ENCODE results near the gene CDK2. TPM values are rescaled to one million over a fixed set of nuclear protein-coding genes. Genes with fewer than 3 reads are reported as not detected.
"Not testable (repeated sequence)": the region's sequence is repeated elsewhere in the genome, so short reads cannot be mapped to it uniquely, and the experiment has no call there.

CDK2 gene
- total and polyA plus RNA-seq, 5 donors, result 8.1 to 17.2 (median 12.7) TPM

DNA sequence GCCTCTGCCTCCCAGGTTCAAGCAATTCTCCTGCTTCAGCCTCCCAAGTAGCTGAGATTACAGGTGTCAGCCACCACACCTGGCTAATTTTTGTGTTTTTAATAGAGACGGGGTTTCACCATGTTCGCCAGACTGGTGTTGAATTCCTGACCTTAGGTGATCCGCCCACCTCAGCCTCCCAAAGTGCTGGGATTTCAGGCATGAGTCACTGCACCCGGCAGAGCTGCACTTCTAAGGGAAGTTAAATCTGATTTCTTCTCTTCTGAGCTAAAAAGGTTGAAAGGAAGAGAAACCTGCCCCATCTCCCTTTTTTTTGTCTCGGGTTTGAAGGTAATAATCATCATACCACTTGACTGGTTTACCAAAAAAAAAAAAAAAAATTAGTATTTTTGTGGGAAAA lies 15.3 kb downstream of the CDK2 start:
- H3K4me3 ChIP-seq (ENCODE audit: low read length); DNase-seq; H3K27ac ChIP-seq (ENCODE audit: low read length); H3K9me3 ChIP-seq (ENCODE audit: control insufficient read depth, low read length); H3K4me1 ChIP-seq (ENCODE audit: control insufficient read depth, insufficient read depth, low read length); ATAC-seq; intact Hi-C loops (cut with DNase I); H3K27me3 ChIP-seq (ENCODE audit: control insufficient read depth, insufficient read depth): not testable (repeated sequence)
- WGBS, result 79% methylated on average over 5 of the region's 5 CpGs

DNA sequence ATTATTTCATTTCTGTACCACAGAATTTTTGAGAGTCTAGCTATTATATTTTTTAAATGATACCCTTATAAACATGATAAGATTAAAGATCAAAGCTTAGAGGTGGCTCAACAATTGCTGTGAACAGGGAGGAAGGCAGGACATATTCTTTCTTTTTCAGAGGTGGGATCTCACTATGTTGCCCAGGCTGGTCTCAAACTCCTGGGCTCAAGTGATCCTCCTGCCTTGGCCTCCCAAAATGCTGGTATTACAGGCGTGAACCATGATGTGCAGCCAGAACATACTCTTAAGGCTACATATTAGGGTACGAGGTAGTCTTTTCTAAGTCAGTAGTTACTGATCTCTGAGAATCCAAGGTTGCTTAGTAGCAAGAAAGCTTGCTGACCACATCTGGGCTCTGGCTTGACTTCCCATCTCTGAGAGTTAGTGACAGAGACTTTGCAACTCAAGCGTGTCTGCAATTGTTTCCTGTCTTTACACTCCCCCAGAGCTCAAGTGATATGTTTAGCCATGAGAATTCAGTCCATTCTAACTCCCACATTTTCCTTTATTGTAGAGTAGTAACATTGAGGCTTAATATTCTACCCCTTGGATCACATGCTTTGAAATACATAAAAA lies 15.8 kb downstream of the CDK2 start:
- 54% methylated on average over 3 of the region's 3 CpGs for WGBS
- intact Hi-C loops (cut with DNase I), result no loop called here
- H3K4me3 ChIP-seq (ENCODE audit: low read length), result no peak overlapping the region
- H3K27me3 ChIP-seq (ENCODE audit: control insufficient read depth, insufficient read depth), result no peaks in the 10 kb centered on the region
- no peaks in the 10 kb centered on the region for H3K9me3 ChIP-seq (ENCODE audit: control insufficient read depth, low read length)
- ATAC-seq (no peak), DNase-seq (no peak)
- H3K4me1 ChIP-seq (ENCODE audit: control insufficient read depth, insufficient read depth, low read length), result peaks cover 2% of the 10 kb centered on the region
- H3K27ac ChIP-seq (ENCODE audit: low read length), result no peak overlapping the region

DNA sequence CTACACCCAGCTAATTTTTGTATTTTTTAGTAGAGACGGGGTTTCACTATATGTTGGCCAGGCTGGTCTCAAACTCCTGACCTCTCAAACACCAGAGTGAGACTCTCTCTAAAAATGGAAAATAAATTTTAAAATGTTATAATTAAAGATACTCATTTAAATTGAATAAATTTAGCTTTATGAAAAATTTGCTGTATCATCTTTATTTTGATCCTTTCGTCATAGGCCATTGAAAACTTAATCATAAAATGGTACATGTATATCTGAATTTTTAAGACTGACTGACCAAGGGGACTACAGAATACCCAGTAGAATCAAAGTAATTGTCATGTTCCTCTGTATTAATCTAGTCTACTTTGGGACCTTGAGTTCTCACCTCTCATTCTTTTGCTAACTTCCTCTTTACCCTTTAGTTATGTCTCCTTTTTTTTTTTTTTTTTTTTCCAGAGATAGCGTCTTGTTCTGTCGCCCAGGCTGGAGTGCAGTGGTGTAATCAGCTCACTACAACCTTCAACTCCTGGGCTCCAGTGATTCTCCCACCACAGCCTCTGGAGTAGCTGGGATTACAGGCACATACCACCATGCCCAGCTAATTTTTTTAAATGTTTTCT lies 16.7 kb downstream of the CDK2 start:
- Histone ChIP-seq H3K4me1 (ENCODE audit: control insufficient read depth, insufficient read depth, low read length) (peaks cover 2% of the 10 kb centered on the region), H3K27me3 (ENCODE audit: control insufficient read depth, insufficient read depth) (no peaks in the 10 kb centered on the region), H3K9me3 (ENCODE audit: control insufficient read depth, low read length) (no peaks in the 10 kb centered on the region), H3K4me3 (ENCODE audit: low read length) (no peak overlapping the region), H3K27ac (ENCODE audit: low read length) (no peak overlapping the region)
- 66% methylated on average over 4 of the region's 4 CpGs for WGBS
- intact Hi-C loops (cut with DNase I), result no loop called here
- no peak for DNase-seq
- ATAC-seq, result peak; percentile 23 to 31

DNA sequence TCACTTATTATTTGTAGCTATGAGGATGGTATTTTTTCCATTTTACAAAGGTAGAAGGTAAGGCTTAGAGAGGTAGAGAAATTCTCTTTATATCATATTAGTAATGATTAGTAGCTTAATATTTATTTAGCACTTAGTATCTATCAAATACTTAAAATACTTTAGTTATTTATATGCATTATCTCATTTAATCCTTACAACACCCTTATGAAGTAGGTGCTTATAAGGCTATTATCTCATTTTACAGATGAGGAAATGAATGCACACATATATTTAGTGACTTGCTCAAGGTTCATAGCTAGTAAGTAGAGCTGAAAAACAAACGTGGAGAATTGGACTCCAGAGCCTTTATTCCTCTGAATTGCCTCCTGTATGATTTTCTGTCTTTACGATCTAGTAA lies 18.2 kb downstream of the CDK2 start:
- WGBS, result 67% methylated on average over 2 of the region's 2 CpGs
- DNase-seq (no peak), ATAC-seq (no peak)
- Histone ChIP-seq H3K4me3 (ENCODE audit: low read length) (no peak overlapping the region), H3K4me1 (ENCODE audit: control insufficient read depth, insufficient read depth, low read length) (peaks cover 2% of the 10 kb centered on the region), H3K27me3 (ENCODE audit: control insufficient read depth, insufficient read depth) (no peaks in the 10 kb centered on the region), H3K27ac (ENCODE audit: low read length) (no peak overlapping the region), H3K9me3 (ENCODE audit: control insufficient read depth, low read length) (no peaks in the 10 kb centered on the region)
- intact Hi-C loops (cut with DNase I), result no loop called here

DNA sequence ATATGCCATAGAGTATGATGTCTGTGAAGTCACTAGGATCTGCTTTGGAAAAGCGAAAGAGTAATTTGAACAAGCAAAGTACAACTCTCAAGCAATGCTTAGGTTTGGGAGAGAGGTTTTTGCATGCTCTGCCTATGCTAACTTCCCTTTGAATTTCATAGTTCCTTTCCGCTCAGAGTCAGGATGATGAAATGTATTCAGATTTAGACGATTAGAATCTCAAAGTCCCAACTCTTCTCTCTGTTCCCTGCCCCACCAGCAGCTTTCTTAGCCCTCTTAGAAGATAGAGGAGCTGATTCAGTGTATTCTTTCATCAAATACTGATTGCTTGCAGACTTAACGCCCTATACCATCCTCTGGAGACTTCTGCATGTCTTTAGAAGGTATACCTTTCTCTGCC lies 18.7 kb downstream of the CDK2 start:
- WGBS, result 90% methylated on average over 4 of the region's 4 CpGs
- Histone ChIP-seq H3K4me1 (ENCODE audit: control insufficient read depth, insufficient read depth, low read length) (peaks cover 2% of the 10 kb centered on the region), H3K9me3 (ENCODE audit: control insufficient read depth, low read length) (no peaks in the 10 kb centered on the region), H3K4me3 (ENCODE audit: low read length) (no peak overlapping the region), H3K27me3 (ENCODE audit: control insufficient read depth, insufficient read depth) (no peaks in the 10 kb centered on the region), H3K27ac (ENCODE audit: low read length) (no peak overlapping the region)
- ATAC-seq (no peak), DNase-seq (no peak)
- intact Hi-C loops (cut with DNase I), result no loop called here

DNA sequence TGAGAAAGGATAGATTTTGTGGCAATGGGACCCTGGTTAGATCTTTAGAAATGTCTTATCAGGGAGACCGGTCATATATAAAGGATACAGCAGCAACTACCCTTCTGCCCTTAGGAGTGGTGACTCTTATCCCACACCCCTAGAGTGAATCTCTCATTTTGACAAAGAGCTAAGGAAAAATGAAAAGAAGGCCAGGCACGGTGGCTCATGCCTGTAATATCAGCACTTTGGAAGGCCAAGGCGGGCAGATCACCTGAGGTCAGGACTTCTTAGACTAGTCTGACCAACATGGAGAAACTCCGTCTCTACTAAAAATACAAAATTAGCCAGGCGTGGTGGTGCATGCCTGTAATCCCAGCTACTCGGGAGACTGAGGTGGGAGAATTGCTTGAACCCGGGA lies 19.3 kb downstream of the CDK2 start:
- intact Hi-C loops (cut with DNase I); H3K9me3 ChIP-seq (ENCODE audit: control insufficient read depth, low read length); H3K4me1 ChIP-seq (ENCODE audit: control insufficient read depth, insufficient read depth, low read length); ATAC-seq; DNase-seq; H3K27me3 ChIP-seq (ENCODE audit: control insufficient read depth, insufficient read depth); H3K4me3 ChIP-seq (ENCODE audit: low read length); H3K27ac ChIP-seq (ENCODE audit: low read length): not testable (repeated sequence)
- 90% methylated on average over 7 of the region's 7 CpGs for WGBS

GRCh38 chr12:55991110-55991509 lies 24.5 kb downstream of the CDK2 start:
- intact Hi-C loops (cut with DNase I), result loop anchor here in 1 of 4 donors (10.0 kb wide), 1 partner anchor 54 kb away; the partner anchor contains the start of gene RPS26
- WGBS, result 84% methylated on average over 3 of the region's 3 CpGs
- H3K4me1 ChIP-seq (ENCODE audit: control insufficient read depth, insufficient read depth, low read length), result no peaks in the 10 kb centered on the region
- H3K27me3 ChIP-seq (ENCODE audit: control insufficient read depth, insufficient read depth), result no peaks in the 10 kb centered on the region
- H3K9me3 ChIP-seq (ENCODE audit: control insufficient read depth, low read length), result no peaks in the 10 kb centered on the region
- ATAC-seq (no peak), DNase-seq (no peak)
- H3K4me3 ChIP-seq (ENCODE audit: low read length), result no peak overlapping the region
- no peak overlapping the region for H3K27ac ChIP-seq (ENCODE audit: low read length)

GRCh38 chr12:55993230-55993853 lies 26.7 kb downstream of the CDK2 start:
- DNase-seq (no peak), ATAC-seq (no peak)
- Histone ChIP-seq H3K27ac (ENCODE audit: low read length) (no peak overlapping the region), H3K9me3 (ENCODE audit: control insufficient read depth, low read length) (no peaks in the 10 kb centered on the region), H3K4me3 (ENCODE audit: low read length) (no peak overlapping the region), H3K4me1 (ENCODE audit: control insufficient read depth, insufficient read depth, low read length) (no peaks in the 10 kb centered on the region), H3K27me3 (ENCODE audit: control insufficient read depth, insufficient read depth) (no peaks in the 10 kb centered on the region)
- WGBS, result 76% methylated on average over 4 of the region's 4 CpGs
- intact Hi-C loops (cut with DNase I), result loop anchor here in 1 of 4 donors (10.0 kb wide), 1 partner anchor 51 kb away; the partner anchor contains the start of gene RPS26

DNA sequence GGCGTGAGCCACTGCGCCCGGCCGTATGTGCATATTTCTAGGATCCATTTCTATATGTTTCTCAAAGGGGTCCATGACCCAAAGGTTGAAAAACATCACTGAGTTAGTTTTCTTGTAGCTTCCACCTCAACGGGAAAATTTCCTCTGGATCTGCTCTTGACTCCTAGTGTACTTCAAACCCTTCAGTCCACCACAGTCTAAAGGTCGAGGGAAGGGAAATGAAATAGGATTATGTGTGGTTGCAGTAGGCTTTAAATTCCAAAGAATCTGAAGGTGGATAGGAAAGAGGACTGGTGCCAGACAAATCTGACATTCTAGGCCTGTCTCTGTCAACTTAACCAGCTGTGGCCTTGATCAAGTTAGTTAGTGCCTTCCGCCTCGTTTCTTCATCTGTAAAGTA lies 28.7 kb downstream of the CDK2 start:
- 78% methylated on average over 8 of the region's 8 CpGs for WGBS
- intact Hi-C loops (cut with DNase I), result loop anchor here in 3 of 4 donors (5.0 to 10.0 kb wide), 2 partner anchors 47 to 49 kb away; partner anchors contain the start of gene RPS26 (in 3 of the 3)
- Histone ChIP-seq H3K27ac (ENCODE audit: low read length) (no peak overlapping the region), H3K4me1 (ENCODE audit: control insufficient read depth, insufficient read depth, low read length) (no peaks in the 10 kb centered on the region), H3K4me3 (ENCODE audit: low read length) (no peak overlapping the region), H3K9me3 (ENCODE audit: control insufficient read depth, low read length) (no peaks in the 10 kb centered on the region), H3K27me3 (ENCODE audit: control insufficient read depth, insufficient read depth) (no peaks in the 10 kb centered on the region)
- no peak for ATAC-seq
- no peak for DNase-seq

DNA sequence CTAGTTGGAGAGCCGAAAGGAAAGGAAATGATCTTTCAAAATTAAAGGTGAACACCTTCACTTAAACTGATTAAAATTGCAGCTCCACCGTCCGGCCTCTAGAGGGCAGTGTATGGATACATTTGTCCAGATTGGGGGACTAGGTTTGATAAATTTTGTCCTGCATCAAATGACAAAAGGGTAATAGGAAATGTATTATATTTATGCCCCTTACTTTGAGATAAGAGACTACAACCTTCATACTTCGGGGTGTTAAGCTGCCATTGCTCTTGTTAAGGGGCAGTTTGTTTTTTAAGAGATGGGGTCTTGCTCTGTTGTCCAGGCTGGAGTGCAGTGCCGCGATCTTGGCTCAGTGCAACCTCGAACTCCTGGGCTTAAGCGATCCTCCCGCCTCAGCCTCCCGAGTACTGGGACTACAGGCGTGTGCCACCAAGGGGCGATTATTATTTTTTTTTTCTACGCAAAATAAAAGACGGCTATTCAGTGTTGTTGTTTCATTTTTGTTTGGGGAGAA lies 29.6 kb downstream of the CDK2 start:
- no peaks in the 10 kb centered on the region for H3K4me1 ChIP-seq (ENCODE audit: control insufficient read depth, insufficient read depth, low read length)
- WGBS, result 24% methylated on average over 14 of the region's 14 CpGs
- H3K4me3 ChIP-seq (ENCODE audit: low read length), result peak overlapping the region; percentile 41
- H3K27ac ChIP-seq (ENCODE audit: low read length), result peak overlapping the region; percentile 42
- DNase-seq (peak in 2 of 3 donors; percentile 68), ATAC-seq (peak; percentile 35 to 53)
- no peaks in the 10 kb centered on the region for H3K27me3 ChIP-seq (ENCODE audit: control insufficient read depth, insufficient read depth)
- intact Hi-C loops (cut with DNase I), result loop anchor here in 3 of 4 donors (5.0 to 10.0 kb wide), 2 partner anchors 46 to 49 kb away; partner anchors contain the start of gene RPS26 (in 3 of the 3)
- no peaks in the 10 kb centered on the region for H3K9me3 ChIP-seq (ENCODE audit: control insufficient read depth, low read length)

Measured in right cardiac atrium (tissue), 5 donors.